GM19467 (cell line): ENCODE results near the gene TBC1D14.
"Not testable (repeated sequence)": the region's sequence is repeated elsewhere in the genome, so short reads cannot be mapped to it uniquely, and the experiment has no call there.

ENCODE experiments used
- ATAC-seq: cut with Tn5 transposase; IDR thresholded peaks from one replicate; pipeline ENCODE4 v1.9.1; 2021; ENCODE audit warnings: mild to moderate bottlenecking, moderate library complexity; ENCODE audit not compliant: unreplicated experiment

The TBC1D14 gene

DNA sequence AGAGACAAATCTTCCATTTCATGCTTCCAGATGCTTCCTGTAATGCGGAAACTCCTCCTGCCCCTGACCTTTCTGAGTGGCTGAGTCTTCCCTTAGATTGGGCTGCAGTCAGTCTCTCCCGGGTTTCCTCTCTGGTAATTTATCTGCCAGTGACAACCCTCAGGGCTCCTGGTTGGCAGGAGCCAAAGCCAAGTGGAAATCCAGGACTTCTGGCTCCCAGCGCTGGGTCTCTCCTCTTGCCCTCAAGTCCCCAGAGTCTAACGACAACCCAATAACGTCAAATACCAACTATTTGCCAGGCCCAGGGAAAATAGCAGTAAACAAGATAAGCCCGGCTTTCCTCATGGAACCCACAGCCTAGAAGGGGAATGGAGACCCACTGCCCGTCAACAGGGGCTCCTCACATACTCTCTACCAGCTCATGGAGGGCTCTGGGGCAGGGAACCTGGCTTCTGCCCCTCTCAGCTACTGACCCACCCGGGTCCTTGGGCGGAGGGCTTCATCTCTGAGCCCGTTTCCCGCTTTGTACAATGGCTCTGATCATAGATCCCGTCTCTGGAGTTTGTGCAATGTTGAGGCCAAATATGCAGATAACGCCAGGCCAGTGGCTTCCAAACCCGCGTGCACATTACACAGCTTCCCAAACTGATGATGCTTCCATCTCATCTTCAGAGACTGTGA lies 1.1 kb upstream of the TBC1D14 start:
- no peak for ATAC-seq

DNA sequence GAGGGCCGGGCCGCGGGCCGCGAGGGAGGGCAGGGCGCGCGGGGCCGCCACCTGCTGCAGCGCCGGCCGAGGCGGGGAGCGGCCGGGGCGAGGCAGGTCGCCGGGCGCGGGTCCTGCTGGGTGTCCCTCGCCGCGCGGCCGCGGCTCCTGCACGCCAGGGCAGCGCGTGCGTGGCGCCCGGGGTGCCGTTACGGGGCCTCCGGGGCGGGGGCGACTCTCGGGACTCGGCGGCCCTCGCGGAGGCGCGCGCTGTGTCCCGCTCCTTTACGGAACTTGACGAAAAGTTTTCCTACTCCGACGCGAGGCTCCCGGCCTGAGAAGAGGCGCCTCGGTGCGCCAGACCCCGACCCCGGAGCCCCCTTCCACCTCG lies 329 bp downstream of the TBC1D14 start:
- peak; percentile 14 for ATAC-seq

DNA sequence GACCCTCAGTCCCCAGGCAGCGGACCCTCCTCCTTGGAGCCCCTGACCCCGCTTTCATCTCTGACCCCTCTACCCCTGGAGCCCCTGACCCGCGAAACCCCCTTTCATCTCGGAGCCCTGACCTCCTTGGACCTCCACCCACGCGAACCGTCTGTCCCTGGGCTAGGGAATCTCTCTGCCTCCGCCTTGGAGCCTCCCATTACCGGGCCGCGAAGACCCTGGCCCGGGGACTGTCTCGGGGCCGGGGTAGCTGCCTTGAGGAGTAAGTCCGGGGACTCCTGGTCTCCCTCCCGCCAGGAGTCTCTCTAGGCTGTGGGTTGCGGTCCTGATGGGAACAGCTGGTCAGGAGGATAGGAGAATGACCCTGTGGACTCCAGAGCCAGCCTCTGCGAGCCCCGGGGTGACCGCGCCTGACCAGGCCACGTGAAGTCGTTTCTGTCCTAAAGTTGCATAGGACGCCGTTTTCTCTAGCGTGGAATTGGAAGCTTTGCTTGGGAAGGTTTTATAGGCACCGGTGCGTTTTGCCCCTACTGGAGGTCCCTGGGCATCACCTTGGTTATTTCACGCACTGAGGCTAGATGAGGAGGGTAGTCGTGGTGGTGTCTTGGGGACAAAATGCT lies 824 bp downstream of the TBC1D14 start:
- no peak for ATAC-seq

DNA sequence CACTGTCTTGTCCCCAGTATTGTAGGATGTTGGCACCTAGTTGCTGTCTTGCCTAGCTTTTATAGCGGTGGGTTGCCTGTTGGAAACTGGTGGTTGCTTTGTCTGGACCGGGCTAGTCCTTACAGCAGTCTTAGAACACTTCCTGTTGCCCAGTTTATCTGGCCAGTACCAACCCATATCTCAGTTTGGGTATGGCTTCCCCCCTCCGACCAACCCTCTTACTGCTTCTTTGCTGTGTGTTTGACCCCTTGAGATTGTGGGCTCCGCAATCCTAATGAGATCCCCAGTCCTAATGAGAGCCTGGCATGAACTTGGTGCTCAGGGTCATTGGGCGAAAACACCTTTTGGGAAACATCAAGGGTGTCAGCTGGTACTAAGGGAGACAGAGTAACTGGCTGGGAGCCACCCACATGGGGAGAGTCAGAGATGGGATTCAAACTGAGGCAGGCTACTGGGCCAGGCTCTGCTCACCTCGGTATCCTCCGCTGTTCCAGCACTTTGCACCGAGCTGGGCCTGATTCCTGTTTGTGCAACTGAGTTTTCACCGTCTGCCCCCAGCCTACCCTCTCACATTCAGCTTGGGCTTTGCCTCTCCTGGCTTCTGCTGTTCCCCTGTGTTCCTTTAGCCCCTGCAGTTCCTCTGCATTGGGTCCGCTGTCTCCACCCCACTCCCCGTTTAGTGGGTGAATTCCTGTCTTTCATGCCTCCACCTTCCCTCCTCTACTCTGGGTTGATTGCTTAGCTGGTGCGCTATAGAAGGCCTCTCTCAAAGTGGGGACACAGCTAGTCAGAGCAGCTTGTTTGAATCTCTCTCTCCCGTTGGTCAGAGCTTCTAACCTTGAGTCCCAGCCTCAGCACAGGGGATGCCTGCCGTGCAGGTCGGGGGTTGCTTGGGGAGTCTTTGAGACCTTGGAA lies 1.6 kb downstream of the TBC1D14 start:
- no peak for ATAC-seq

DNA sequence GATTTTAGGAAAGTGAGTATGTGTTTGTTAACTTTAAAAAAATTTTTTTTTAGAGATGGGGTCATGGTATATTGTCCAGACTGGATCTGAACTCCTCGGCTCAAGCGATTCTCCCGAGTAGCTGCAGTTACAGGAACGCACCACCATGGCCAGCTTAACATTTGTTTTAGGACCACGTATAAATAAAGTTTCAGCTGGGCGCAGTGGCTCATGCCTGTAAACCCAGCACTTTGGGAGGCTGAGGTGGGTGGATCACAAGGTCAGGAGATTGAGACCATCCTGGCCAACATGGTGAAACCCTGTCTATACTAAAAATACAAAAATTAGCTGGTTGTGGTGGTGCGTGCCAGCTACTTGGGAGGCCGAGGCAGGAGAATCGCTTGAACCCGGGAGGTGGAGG lies 2.3 kb downstream of the TBC1D14 start:
- ATAC-seq = not testable (repeated sequence)

DNA sequence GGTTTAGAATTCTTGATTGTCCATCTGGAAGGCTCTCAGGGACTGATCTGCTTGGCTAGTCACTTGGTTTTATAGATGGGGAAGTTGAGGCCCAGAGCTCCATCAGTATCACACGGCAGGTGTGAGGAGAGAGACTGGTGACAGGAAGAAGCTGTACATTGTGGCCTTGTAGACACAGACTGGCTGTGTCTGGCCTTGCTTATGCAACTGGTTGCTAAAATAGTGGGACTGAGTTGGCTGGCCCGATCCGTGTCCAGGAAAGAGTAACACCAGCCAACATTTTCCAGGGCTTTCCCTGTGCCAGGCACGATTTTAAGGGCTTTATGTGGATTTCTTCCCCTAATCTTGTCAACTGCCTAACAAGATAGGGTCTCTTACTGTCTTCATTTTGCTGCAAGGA lies 2.8 kb downstream of the TBC1D14 start:
- no peak for ATAC-seq

DNA sequence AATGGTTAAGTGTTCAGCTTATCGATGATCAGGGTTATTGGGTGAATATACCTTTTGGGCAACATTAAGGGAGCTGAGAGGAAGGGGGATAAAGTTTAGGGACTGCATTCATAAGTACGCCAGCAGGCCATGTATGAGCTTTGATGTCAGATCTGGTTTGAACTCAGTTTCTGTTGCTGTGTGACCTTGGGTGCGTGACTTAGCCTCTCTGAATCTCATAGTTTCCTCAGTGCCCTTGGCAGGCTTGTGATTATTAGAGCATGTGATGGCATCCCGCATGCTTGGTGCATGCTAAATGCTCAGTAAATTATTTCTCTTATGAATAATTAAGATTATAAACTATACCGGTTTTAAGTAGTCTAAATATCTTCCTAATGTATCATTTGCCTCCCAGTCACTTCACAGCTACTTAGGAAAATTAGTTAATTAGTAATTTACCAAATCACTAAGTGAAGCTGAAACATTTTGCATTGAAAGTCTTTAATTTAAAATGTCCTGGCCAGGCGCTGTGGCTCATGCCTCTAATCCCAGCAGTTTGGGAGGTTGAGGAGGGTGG lies 3.8 kb downstream of the TBC1D14 start:
- ATAC-seq = no peak

DNA sequence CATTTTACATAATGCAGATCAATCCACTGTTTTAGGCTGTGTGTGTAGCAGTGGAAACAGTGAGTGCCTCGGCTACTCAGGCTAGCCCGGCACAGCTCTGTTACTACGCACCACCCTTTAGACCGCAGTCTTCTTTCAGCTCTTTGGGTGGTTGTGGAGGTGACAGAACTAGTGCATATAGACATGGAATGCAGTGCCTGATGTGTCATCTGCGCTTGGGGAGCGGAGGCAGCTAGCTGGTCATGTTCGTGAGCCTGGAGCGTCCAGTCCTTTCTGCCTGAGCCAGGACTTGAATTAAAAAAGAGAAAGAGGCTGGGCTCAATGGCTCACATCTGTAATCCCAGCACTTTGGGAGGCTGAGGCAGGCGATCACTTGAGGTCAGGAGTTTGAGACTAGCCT lies 4.8 kb downstream of the TBC1D14 start:
- ATAC-seq = no peak

DNA sequence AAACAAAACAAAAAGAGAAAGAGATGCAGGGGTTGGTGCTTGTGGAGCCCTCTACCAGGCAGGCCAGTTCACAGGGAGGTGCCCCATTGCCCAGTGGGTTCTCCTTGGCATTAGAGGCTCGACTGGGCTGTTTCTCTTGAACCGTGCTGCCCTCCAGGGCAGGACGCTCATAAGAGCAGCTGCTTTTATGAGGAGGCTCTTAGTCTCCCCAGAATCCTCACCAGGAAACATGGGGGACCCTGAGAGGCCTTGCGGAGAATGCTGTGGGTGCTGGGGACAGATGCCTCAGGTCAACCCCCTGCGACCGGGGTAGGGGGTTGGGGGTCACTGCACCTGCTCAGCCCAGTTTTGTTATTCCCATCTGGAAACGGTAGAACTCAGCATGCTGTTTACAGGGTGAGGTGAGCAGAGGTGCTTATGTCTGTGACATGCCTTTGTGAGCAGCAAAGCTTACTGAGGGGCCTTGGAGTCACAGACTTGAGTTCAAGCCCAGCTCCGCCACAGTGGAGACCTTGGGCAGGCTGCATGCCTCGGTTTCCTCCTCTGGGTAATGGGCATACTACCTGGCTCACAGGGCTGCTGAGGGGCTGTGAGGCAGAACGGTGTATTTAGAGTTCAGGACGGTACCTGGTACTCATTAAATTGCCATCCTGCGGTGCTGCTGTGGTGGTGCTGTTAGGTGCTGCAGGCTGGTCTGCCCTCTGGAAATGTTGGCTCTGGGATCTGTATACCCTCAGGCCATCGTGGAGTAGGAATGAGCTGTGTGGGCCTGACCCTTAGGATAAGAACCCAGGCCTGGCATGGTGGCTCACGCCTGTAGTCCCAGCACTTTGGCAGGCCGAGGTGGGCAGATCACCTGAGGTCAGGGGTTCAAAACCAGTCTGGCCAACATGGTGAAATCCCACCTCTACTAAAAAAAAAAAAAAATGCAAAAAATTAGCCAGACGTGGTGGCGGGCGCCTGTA lies 5.7 kb downstream of the TBC1D14 start:
- no peak for ATAC-seq

DNA sequence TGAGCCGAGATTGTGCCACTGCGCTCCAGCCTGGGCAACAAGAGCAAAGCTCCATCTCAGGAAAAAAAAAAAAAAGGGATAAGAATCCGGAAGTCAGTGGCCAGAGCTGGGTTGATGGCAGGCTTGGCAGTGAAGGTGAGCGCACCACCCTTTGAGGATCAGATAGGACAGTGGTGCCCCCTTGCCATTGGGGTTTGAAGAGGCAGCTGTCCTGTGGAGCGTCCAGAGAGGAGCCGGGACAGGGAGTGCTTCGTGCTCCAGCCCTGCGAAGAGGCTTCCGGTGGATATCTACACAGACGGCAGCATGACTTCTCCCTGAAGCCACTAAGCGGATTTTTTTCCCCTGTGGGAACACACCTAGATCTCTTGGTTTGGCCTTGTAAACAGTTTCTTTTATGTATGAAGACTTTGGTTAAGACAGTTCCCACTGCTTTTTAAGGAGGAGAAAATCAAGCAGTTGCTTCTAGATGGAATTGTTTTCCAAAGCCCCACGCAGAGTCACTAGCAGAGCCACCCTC lies 6.5 kb downstream of the TBC1D14 start:
- ATAC-seq = no peak

DNA sequence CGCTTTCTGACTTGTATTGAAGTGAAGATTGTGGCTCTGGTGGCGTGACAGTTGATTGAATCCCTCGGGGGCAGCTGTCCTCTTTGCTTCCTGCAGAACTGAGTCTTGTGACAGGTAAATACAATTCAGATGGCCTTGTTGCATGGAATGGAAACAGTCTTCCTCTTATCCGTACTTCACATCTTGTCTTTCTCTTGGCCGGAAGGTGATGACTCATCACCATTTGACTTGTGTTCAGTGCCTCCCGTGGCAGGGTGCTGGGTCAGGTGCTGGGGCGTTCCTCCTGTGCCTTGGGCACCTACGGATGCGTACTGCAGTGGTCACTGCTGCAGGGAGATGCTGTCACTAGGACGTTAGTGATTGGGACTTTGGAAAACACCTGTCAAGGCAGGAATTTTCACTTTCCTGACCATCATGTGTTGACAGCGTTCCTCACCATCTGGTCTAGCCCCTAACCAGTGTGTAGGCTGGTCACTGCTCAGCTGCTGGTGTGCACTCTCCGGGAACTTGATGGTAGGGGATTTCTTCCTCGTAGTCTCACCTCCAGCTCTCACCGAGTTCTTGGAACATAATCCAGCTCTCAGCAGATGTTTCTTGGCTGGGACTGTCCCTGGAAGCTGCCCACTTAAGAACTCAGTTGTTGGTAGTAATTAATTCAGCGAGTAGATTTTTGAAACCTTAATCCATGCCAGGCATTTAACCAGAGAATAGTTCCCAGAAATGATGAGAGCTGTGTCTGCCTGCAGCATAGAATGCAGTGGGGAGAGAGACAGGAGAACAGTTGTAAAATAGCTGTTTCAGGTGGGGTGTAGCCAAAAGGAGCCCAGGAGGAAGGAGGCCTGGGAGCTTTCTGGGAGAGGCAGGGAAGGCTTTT lies 7.2 kb downstream of the TBC1D14 start:
- no peak for ATAC-seq

DNA sequence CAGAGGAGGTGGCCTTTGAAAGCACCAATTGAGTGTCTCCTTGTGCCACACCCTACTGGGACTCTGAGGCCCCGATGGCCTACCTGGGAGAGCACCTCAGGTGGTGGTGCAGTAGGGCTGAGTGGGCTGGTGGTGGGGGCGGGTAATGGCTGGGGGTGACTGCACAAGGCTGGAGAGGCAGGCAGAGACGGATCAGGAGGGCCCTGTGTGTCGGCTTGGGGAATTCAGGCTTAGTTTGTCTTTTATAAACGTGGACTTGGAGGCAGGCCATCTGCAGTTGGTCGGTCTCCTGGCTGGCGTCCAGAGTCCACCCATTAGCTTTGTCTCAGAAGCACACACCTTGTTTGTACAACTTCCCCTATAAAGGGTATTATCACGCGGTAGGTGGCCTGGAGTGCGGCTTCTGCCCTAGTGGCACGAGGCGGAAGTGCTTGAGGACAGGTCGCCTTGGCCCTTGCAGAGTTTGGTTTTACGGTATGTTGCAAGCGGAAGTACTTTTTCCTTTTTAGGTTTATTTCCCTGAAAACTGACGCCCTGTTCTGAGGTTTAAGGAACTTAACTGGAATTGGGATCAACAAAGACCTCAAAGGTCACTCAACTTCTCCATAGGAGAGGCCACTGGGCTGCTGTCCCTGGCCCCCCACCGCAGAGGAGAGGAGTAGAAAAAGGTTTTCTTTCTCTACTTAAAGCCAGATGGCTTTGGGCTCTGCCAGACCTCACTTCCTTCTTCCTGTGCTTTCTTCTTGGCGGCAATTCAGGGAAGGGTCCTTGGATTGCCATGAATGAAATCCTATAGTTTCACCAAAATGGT lies 8.0 kb downstream of the TBC1D14 start:
- peak; percentile 54 for ATAC-seq

DNA sequence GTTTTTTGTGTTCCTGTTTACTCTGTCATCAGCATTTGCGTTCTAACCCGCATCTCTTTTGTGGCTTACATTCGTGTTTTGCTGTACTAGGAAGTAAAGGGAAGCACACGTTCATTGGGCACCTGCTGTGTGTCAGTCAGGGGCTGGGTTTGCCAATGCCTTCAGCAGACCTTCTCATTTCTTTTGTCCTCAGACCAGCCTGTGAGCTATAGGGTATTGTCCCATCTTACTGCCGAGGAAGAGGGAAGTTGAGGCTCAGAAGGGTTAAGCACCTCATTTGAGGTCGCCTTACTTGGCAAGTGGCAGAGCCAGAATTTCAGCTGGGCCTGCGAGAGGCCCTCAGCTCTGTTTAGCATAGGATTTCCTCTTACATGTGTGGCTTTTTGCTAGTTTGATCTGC lies 8.7 kb downstream of the TBC1D14 start:
- ATAC-seq = no peak

DNA sequence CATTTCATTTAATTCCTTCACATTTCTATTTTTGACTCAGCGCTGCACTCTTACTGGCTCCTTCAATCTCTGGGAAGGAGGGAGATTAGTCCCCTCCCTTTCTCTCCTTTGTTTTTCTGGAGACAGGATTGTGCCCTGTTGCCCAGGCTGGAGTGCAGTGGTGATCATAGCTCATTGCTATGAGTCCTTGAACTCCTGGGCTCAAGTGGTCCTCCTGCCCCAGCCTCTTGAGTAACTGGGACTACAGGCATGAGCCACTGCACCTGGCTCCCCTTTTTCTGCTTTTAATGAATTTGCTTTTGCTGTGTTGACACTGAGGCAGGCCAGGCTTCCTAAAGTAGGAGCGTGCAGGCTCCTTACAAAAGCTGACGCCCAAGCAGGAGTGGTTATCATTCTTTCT lies 10.5 kb downstream of the TBC1D14 start:
- no peak for ATAC-seq

DNA sequence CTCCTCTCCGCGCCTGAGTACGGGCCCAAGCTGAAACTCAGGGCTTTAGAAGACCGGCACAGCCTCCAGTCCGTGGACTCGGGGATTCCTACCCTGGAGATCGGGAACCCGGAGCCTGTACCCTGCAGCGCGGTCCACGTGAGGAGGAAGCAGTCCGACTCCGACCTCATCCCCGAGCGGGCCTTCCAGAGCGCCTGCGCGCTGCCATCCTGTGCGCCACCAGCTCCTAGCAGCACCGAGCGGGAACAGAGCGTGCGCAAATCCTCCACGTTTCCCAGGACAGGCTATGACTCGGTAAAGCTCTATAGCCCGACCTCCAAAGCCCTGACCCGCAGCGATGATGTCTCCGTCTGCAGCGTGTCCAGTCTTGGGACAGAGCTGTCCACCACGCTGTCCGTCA lies 13.9 kb downstream of the TBC1D14 start:
- ATAC-seq = no peak

DNA sequence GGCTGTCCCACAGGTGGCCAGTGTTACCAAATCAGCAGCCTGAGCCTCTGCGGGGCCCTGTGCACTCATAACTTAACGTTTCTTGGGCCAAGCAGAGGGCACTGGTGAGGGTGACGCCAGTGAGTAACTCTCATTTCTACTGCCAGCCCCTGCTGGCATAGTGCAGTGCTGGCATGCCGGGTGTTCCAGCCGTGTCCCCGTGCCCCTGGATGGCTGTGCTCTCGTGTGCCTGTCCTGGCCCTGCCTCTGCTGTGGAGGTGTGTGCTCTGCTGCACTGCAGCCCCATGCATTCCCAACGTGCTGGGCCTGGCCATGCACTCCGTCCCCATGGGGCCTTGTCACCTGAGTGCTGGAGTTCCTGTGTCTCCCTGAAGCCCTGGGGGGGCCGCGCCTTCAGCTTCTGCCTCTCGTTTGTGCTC lies 14.7 kb downstream of the TBC1D14 start:
- ATAC-seq = no peak

DNA sequence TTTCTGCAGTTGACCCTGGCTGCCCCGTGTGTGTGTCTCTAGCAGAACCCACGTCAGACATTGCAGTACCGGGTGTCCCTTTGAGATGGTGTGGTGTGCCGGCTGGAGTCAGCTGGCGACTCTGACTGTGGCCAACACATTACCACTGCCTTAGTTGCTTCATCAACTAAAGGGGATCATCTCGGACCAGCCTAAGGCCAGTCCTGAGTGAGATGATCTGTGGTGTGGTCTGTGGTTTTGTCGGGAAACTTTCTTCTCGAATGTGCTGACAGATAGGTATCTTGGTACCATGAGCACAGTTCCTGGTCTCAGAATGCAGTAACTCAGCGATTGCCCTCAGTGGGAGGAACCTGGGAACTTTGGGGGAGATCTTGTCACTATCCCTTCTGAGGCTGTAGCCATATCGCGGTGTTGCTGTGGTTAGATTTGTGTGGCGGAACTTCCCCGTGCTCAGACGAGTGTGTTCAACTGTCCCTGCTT lies 15.8 kb downstream of the TBC1D14 start:
- ATAC-seq = no peak

DNA sequence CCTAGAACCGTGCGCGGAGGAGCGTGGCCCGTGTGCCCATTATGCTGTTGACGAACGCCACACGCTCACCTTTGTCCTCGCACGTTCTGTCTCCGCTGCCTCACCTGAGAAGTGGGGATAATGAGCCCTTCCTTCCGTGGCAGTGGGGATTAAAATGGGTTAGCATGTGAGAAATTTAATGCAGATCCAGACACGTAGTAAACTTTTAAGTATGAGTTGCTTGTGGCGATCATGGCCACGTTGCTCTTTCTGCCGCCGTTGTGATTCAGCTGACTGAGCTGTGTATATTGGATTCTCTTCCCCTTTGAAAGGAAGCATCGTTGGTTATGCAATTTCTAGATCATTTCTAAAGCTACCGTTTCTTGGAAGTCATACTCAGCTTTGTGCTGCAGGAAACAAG lies 16.5 kb downstream of the TBC1D14 start:
- no peak for ATAC-seq
